C4-2B (cell line): ENCODE measurements around the gene HAUS5.
"Not testable (repeated sequence)": the region's sequence is repeated elsewhere in the genome, so short reads cannot be mapped to it uniquely, and the experiment has no call there.

Experiments
- ZFX ChIP-seq: fragments of 450-650 bp; IDR thresholded peaks from 2 replicates; pipeline ENCODE4 v1.6.1; 2017
- TF ChIP-seq, protein P1 (sequence below): fragments of 450-650 bp; conservative IDR thresholded peaks from 2 replicates; pipeline ENCODE4 v1.5.1; 2017; ENCODE audit warnings: mild to moderate bottlenecking

DNA sequence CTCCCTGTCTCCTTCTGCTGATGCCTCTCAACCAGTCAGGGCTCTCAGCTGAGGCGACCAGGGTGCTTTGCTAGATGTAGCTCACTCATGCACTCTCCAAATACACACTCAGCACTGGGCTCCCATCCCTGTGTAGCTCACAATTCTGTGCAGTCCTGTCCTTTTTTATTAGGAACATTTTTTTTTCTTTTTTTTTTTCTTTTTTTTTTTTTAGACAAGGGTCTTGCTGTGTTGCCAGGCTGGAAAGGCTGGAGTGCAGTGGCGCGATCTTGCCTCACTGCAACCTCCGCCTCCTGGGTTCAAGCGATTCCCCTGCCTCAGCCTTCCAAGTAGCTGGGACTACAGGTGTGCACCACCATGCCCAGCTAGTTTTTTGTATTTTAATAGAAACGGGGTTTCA lies 42.3 kb downstream of the HAUS5 start:
- TF ChIP-seq, protein P1, sequence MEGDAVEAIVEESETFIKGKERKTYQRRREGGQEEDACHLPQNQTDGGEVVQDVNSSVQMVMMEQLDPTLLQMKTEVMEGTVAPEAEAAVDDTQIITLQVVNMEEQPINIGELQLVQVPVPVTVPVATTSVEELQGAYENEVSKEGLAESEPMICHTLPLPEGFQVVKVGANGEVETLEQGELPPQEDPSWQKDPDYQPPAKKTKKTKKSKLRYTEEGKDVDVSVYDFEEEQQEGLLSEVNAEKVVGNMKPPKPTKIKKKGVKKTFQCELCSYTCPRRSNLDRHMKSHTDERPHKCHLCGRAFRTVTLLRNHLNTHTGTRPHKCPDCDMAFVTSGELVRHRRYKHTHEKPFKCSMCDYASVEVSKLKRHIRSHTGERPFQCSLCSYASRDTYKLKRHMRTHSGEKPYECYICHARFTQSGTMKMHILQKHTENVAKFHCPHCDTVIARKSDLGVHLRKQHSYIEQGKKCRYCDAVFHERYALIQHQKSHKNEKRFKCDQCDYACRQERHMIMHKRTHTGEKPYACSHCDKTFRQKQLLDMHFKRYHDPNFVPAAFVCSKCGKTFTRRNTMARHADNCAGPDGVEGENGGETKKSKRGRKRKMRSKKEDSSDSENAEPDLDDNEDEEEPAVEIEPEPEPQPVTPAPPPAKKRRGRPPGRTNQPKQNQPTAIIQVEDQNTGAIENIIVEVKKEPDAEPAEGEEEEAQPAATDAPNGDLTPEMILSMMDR, result not testable (repeated sequence)
- not testable (repeated sequence) for TF ChIP-seq ZFX
